Measurements from ENCODE around the gene SNX24. TPM values are rescaled to one million over a fixed set of nuclear protein-coding genes. Genes with fewer than 3 reads are reported as not detected.

Gene SNX24
- total RNA-seq, 2 donors from 2014 or later: 15.6 to 34.2 TPM

- H3K27ac ChIP-seq: no peak overlapping the region
- H3K4me3 ChIP-seq: no peak overlapping the region
- no peak for DNase-seq (ENCODE audit: low spot score)
- no peaks in the 10 kb centered on the region for H3K4me1 ChIP-seq (ENCODE audit: control insufficient read depth in 1 of 2, low read depth in 2 of 2)
- H3K9me3 ChIP-seq: no peaks in the 10 kb centered on the region
- ATAC-seq (ENCODE audit: insufficient number of reproducible peaks, low FRiP score, low read depth): no peak
- no peaks in the 10 kb centered on the region for H3K27me3 ChIP-seq (replicated peaks; ENCODE audit: insufficient read depth)
- no peaks in the 10 kb centered on the region for H3K36me3 ChIP-seq
- TF ChIP-seq CTCF (IDR thresholded peaks at IDR 0.05): no peak
Observed at GRCh38 chr5:123046222-123046621, 200.8 kb downstream of the SNX24 start.

GRCh38 chr5:123047706-123048105, 202.3 kb downstream of the SNX24 start:
- H3K36me3 ChIP-seq: no peaks in the 10 kb centered on the region
- no peak overlapping the region for H3K27ac ChIP-seq
- no peaks in the 10 kb centered on the region for H3K4me1 ChIP-seq (ENCODE audit: control insufficient read depth in 1 of 2, low read depth in 2 of 2)
- no peaks in the 10 kb centered on the region for H3K27me3 ChIP-seq (replicated peaks; ENCODE audit: insufficient read depth)
- no peak for TF ChIP-seq CTCF (IDR thresholded peaks at IDR 0.05)
- no peak overlapping the region for H3K4me3 ChIP-seq
- ATAC-seq (ENCODE audit: insufficient number of reproducible peaks, low FRiP score, low read depth): no peak
- no peaks in the 10 kb centered on the region for H3K9me3 ChIP-seq
- DNase-seq (ENCODE audit: low spot score): no peak

- no peak for ATAC-seq (ENCODE audit: insufficient number of reproducible peaks, low FRiP score, low read depth)
- no peak overlapping the region for H3K4me3 ChIP-seq
- DNase-seq (ENCODE audit: low spot score): no peak
- TF ChIP-seq CTCF (IDR thresholded peaks at IDR 0.05): no peak
- no peaks in the 10 kb centered on the region for H3K36me3 ChIP-seq
- no peaks in the 10 kb centered on the region for H3K9me3 ChIP-seq
- H3K27me3 ChIP-seq (replicated peaks; ENCODE audit: insufficient read depth): no peaks in the 10 kb centered on the region
- H3K27ac ChIP-seq: no peak overlapping the region
- no peaks in the 10 kb centered on the region for H3K4me1 ChIP-seq (ENCODE audit: control insufficient read depth in 1 of 2, low read depth in 2 of 2)
Observed at GRCh38 chr5:123051206-123051605, 205.8 kb downstream of the SNX24 start.

Other genes with a start within 250 kb of the SNX24 start
- 10 to 100 TPM; 69.7 to 82.8 TPM for gene SNX2, start 70.5 kb upstream of the SNX24 start, total RNA-seq
- gene PPIC, start 191.1 kb downstream of the SNX24 start, total RNA-seq: 10 to 100 TPM; 37.6 to 78.0 TPM
- gene PRDM6, start 243.6 kb downstream of the SNX24 start, total RNA-seq: 10 to 100 TPM; 37.9 to 44.8 TPM

Data from thoracic aorta (tissue), 2 donors.